GM12878 (cell line): ENCODE data around the gene CRIM1.
A peak's percentile ranks its signal among the peaks of the same experiment; 100 is the strongest.

Experiments
- DPF2 ChIP-seq: fragments of 450-650 bp; IDR thresholded peaks from 2 replicates; pipeline ENCODE4 v1.6.1; 2017; ENCODE audit warnings: mild to moderate bottlenecking
- FOXM1 ChIP-seq: IDR thresholded peaks from 2 replicates; pipeline ENCODE4 v1.6.1; 2012; ENCODE audit warnings: low read depth, mild to moderate bottlenecking, inconsistent platforms, low read length, moderate library complexity
- KDM1A ChIP-seq: fragments of 200-600 bp; sonication (generic); IDR thresholded peaks from 2 replicates; pipeline ENCODE4 v1.6.1; 2016; ENCODE audit warnings: borderline replicate concordance
- POLR2AphosphoS5 ChIP-seq: IDR thresholded peaks from 2 replicates; pipeline ENCODE4 v1.6.1; 2011; ENCODE audit warnings: mild to moderate bottlenecking, low read length, inconsistent platforms
- RAD21 ChIP-seq: IDR thresholded peaks from 2 replicates; pipeline ENCODE4 v1.6.1; 2011; ENCODE audit warnings: mild to moderate bottlenecking, low read depth, low read length, moderate library complexity; ENCODE audit not compliant: insufficient read depth
- TF ChIP-seq, protein P1 (sequence below), 3 experiments: IDR thresholded peaks in 2 of 3; conservative IDR thresholded peaks in 1 of 3; 2 replicates each; pipeline ENCODE4 v1.5.1; 2011; ENCODE audit warnings: low read depth in 3 of 3, low read length in 3 of 3, mild to moderate bottlenecking in 3 of 3, control low read depth in 2 of 3, moderate library complexity in 2 of 3, inconsistent platforms in 1 of 3, mixed read lengths in 1 of 3; ENCODE audit not compliant: control insufficient read depth in 2 of 3, insufficient read depth in 1 of 3; ENCODE audit errors: extremely low read depth in 1 of 3
- TF ChIP-seq, protein P2 (sequence below): IDR thresholded peaks from 2 replicates; pipeline ENCODE4 v1.6.1; 2012; ENCODE audit warnings: mild to moderate bottlenecking, low read depth, low read length

- TF ChIP-seq FOXM1 (no peak), DPF2 (no peak), POLR2AphosphoS5 (no peak), RAD21 (no peak), KDM1A (no peak)
- TF ChIP-seq, protein P1, sequence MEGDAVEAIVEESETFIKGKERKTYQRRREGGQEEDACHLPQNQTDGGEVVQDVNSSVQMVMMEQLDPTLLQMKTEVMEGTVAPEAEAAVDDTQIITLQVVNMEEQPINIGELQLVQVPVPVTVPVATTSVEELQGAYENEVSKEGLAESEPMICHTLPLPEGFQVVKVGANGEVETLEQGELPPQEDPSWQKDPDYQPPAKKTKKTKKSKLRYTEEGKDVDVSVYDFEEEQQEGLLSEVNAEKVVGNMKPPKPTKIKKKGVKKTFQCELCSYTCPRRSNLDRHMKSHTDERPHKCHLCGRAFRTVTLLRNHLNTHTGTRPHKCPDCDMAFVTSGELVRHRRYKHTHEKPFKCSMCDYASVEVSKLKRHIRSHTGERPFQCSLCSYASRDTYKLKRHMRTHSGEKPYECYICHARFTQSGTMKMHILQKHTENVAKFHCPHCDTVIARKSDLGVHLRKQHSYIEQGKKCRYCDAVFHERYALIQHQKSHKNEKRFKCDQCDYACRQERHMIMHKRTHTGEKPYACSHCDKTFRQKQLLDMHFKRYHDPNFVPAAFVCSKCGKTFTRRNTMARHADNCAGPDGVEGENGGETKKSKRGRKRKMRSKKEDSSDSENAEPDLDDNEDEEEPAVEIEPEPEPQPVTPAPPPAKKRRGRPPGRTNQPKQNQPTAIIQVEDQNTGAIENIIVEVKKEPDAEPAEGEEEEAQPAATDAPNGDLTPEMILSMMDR (IDR thresholded peaks at IDR 0.05 in 2 of 3, conservative IDR thresholded peaks at IDR 0.05 in 1 of 3; ENCODE audit: control insufficient read depth in 2 of 3, extremely low read depth in 1 of 3, insufficient read depth in 1 of 3, low read depth in 3 of 3, low read length in 3 of 3), result no peak
- TF ChIP-seq, protein P2, sequence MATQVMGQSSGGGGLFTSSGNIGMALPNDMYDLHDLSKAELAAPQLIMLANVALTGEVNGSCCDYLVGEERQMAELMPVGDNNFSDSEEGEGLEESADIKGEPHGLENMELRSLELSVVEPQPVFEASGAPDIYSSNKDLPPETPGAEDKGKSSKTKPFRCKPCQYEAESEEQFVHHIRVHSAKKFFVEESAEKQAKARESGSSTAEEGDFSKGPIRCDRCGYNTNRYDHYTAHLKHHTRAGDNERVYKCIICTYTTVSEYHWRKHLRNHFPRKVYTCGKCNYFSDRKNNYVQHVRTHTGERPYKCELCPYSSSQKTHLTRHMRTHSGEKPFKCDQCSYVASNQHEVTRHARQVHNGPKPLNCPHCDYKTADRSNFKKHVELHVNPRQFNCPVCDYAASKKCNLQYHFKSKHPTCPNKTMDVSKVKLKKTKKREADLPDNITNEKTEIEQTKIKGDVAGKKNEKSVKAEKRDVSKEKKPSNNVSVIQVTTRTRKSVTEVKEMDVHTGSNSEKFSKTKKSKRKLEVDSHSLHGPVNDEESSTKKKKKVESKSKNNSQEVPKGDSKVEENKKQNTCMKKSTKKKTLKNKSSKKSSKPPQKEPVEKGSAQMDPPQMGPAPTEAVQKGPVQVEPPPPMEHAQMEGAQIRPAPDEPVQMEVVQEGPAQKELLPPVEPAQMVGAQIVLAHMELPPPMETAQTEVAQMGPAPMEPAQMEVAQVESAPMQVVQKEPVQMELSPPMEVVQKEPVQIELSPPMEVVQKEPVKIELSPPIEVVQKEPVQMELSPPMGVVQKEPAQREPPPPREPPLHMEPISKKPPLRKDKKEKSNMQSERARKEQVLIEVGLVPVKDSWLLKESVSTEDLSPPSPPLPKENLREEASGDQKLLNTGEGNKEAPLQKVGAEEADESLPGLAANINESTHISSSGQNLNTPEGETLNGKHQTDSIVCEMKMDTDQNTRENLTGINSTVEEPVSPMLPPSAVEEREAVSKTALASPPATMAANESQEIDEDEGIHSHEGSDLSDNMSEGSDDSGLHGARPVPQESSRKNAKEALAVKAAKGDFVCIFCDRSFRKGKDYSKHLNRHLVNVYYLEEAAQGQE, result peak; percentile 73; the same call in 1 of the 2 replicates
Observed at GRCh38 chr2:36427790-36428243, 72.2 kb downstream of the CRIM1 start.
